ENCODE results near the gene KIAA0040. TPM values are rescaled to one million over a fixed set of nuclear protein-coding genes. Genes with fewer than 3 reads are reported as not detected.
A peak's percentile ranks its signal among the peaks of the same experiment; 100 is the strongest.

The KIAA0040 gene
- total RNA-seq, 6 donors from 2014 or later, result 23.0 to 58.7 (median 36.1) TPM

- no peaks in the 10 kb centered on the region for H3K27me3 ChIP-seq
- peaks cover 0 to 21% (median 2%) of the 10 kb centered on the region in 4 donors for H3K4me1 ChIP-seq
- H3K9me3 ChIP-seq, result no peaks in the 10 kb centered on the region
- H3K4me3 ChIP-seq, result no peak overlapping the region
- ATAC-seq (ENCODE audit: low FRiP score in 2 of 2) (no peak), DNase-seq (no peak)
- TF ChIP-seq EP300 (IDR thresholded peaks at IDR 0.05), result no peak
- TF ChIP-seq POLR2AphosphoS5 (IDR thresholded peaks at IDR 0.05), result no peak
- no peak for TF ChIP-seq CTCF (IDR thresholded peaks at IDR 0.05)
- TF ChIP-seq POLR2A (IDR thresholded peaks at IDR 0.05), result no peak
- peak overlapping the region in 1 of 4 donors; percentile 6 for H3K27ac ChIP-seq
- WGBS, 2 donors, result 64 to 72% methylated on average over 4 of the region's 4 CpGs
- peaks cover 14 to 25% (median 17%) of the 10 kb centered on the region in 4 donors for H3K36me3 ChIP-seq
These were observed 37.1 kb downstream of the KIAA0040 start for GRCh38 chr1:175155473-175155856.

GRCh38 chr1:175154629-175155472, 37.7 kb downstream of the KIAA0040 start:
- H3K27ac ChIP-seq, result no peak overlapping the region
- no peak overlapping the region for H3K4me3 ChIP-seq
- H3K4me1 ChIP-seq, result peaks cover 0 to 21% (median 2%) of the 10 kb centered on the region in 4 donors
- DNase-seq (peak in 1 of 2 donors; percentile 75), ATAC-seq (ENCODE audit: low FRiP score in 2 of 2) (peak; percentile 63 to 80)
- TF ChIP-seq POLR2A (IDR thresholded peaks at IDR 0.05) (no peak), CTCF (IDR thresholded peaks at IDR 0.05) (peak; percentile 72 to 91 (median 84)), EP300 (IDR thresholded peaks at IDR 0.05) (no peak), POLR2AphosphoS5 (IDR thresholded peaks at IDR 0.05) (peak in 1 of 2 donors; percentile 26)
- H3K9me3 ChIP-seq, result no peaks in the 10 kb centered on the region
- no peaks in the 10 kb centered on the region for H3K27me3 ChIP-seq
- H3K36me3 ChIP-seq, result peaks cover 9 to 19% (median 11%) of the 10 kb centered on the region in 4 donors
- 22 to 25% methylated on average over 11 of the region's 11 CpGs for WGBS, 2 donors

GRCh38 chr1:175152006-175152652, 40.4 kb downstream of the KIAA0040 start:
- H3K36me3 ChIP-seq, result no peaks in the 10 kb centered on the region
- no peak overlapping the region for H3K4me3 ChIP-seq
- H3K27ac ChIP-seq, result no peak overlapping the region
- DNase-seq, result peak in 1 of 2 donors; percentile 47
- peak in 1 of 2 donors; percentile 87 for ATAC-seq (ENCODE audit: low FRiP score in 2 of 2)
- no peaks in the 10 kb centered on the region for H3K9me3 ChIP-seq
- no peaks in the 10 kb centered on the region for H3K27me3 ChIP-seq
- peaks cover 0 to 21% (median 2%) of the 10 kb centered on the region in 4 donors for H3K4me1 ChIP-seq
- 10 to 12% methylated on average over 15 of the region's 15 CpGs for WGBS, 2 donors
- TF ChIP-seq POLR2A (IDR thresholded peaks at IDR 0.05), result no peak
- TF ChIP-seq CTCF (IDR thresholded peaks at IDR 0.05), result peak; percentile 74 to 88 (median 80)
- TF ChIP-seq EP300 (IDR thresholded peaks at IDR 0.05), result no peak

GRCh38 chr1:175150596-175151319, 41.8 kb downstream of the KIAA0040 start:
- DNase-seq (peak in 1 of 2 donors; percentile 41), ATAC-seq (ENCODE audit: low FRiP score in 2 of 2) (no peak)
- Histone ChIP-seq H3K9me3 (no peaks in the 10 kb centered on the region), H3K27me3 (no peaks in the 10 kb centered on the region), H3K36me3 (no peaks in the 10 kb centered on the region), H3K4me3 (no peak overlapping the region), H3K27ac (no peak overlapping the region), H3K4me1 (peaks cover 3 to 18% (median 6%) of the 10 kb centered on the region in 4 donors)
- 74 to 82% methylated on average over 5 to 9 of the region's 9 CpGs for WGBS, 2 donors
- TF ChIP-seq CTCF (IDR thresholded peaks at IDR 0.05) (no peak), POLR2A (IDR thresholded peaks at IDR 0.05) (no peak), POLR2AphosphoS5 (IDR thresholded peaks at IDR 0.05) (no peak), EP300 (IDR thresholded peaks at IDR 0.05) (no peak)
